NT2/D1 (cell line): Measurements from ENCODE around the gene PTPRG.

Experiments used
- SUZ12 ChIP-seq: IDR thresholded peaks from 2 replicates; pipeline ENCODE4 v1.6.1; 2011; ENCODE audit not compliant: insufficient read length, insufficient read depth; ENCODE audit errors: extremely low read depth
- YY1 ChIP-seq: IDR thresholded peaks from 2 replicates; pipeline ENCODE4 v1.6.1; 2011; ENCODE audit not compliant: insufficient read length, insufficient read depth
- ZNF274 ChIP-seq: IDR thresholded peaks from 2 replicates; pipeline ENCODE4 v1.6.1; 2011; ENCODE audit warnings: mild to moderate bottlenecking, low read depth, low read length

DNA sequence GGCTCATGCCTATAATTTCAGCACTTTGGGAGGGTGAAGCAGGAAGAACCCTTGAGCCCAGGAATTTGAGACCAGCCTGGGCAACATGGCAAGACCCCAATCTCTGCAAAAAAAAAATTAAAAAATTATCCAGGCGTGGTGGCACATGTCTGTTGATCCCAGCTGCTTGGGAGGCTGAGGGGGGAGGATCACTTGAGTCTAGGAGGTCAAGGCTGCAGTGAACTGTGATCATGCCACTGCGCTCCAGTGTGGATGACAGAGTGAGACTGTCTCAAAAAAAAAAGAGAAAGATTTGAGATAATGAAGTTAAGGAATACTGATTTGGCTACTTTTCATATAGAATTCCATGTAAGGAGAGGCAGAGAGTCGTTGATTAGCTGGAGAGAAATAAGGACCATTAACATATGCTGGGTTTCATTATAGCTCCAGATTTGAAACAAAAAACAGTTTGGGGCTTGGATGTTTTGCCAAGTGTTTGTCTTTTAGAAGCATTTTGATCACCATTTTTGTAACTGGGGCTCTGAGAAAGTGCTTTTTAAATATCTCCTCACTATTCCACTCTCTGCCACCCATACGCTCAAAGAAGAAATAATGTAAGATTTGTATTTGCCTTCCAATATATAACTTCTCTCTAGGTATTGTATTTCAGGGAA is 597.8 kb downstream of the PTPRG start:
- no peak for TF ChIP-seq ZNF274
- TF ChIP-seq YY1 = no peak
- TF ChIP-seq SUZ12 = no peak
